Gastroesophageal sphincter (tissue), 4 donors: Measurements from ENCODE around the gene SLC5A9. TPM values are rescaled to one million over a fixed set of nuclear protein-coding genes. Genes with fewer than 3 reads are reported as not detected.

Experiments
- ATAC-seq: fragments of 150-250 bp; one replicate; pipeline ENCODE4 v1.9.1; 2016; ENCODE audit warnings: mild to moderate bottlenecking, moderate library complexity
- H3K27ac ChIP-seq, 4 donors: fragments of 200-600 bp; sonication (generic) in 3 of 4; 1 replicate in 3 of 4; 2 replicates in 1 of 4; pipeline ENCODE4 v1.5.1; 2016 to 2019
- H3K27me3 ChIP-seq: fragments of 200-600 bp; sonication (generic); one replicate; pipeline ENCODE4 v1.5.1; 2019
- H3K36me3 ChIP-seq, 2 donors: fragments of 200-600 bp; sonication (generic); one replicate each; pipeline ENCODE4 v1.5.1; 2019; ENCODE audit warnings: control low read depth in 1 of 2
- H3K4me1 ChIP-seq, 3 donors: fragments of 200-600 bp; sonication (generic); 1 replicate in 2 of 3; 2 replicates in 1 of 3; pipeline ENCODE4 v1.5.1; 2016 to 2019; ENCODE audit warnings: control low read depth in 2 of 3
- H3K4me3 ChIP-seq, 2 donors: fragments of 200-600 bp; sonication (generic); one replicate each; pipeline ENCODE4 v1.5.1; 2019; ENCODE audit warnings: mild to moderate bottlenecking in 1 of 2, moderate library complexity in 1 of 2
- H3K9me3 ChIP-seq, 3 donors: fragments of 200-600 bp; sonication (generic); one replicate each; pipeline ENCODE4 v1.5.1; 2017 to 2019; ENCODE audit warnings: control low read depth in 2 of 3
- CTCF ChIP-seq, 4 experiments: fragments of 200-600 bp in 2 of 4; fragments of 450-650 bp in 2 of 4; sonication (generic) in 1 of 4; IDR thresholded peaks; one replicate each; pipeline ENCODE4 v1.5.1; 2017 to 2019; ENCODE audit warnings: antibody characterized with exemption in 4 of 4, mild to moderate bottlenecking in 2 of 4, moderate library complexity in 2 of 4
- EP300 ChIP-seq: sonication (generic); formaldehyde crosslinking; IDR thresholded peaks from one replicate; pipeline ENCODE4 v1.6.1; 2017; ENCODE audit warnings: antibody characterized with exemption, mild to moderate bottlenecking
- POLR2A ChIP-seq, 2 donors: fragments of 450-650 bp; IDR thresholded peaks; one replicate each; pipeline ENCODE4 v1.6.1; 2017; ENCODE audit warnings: antibody characterized with exemption in 2 of 2, mild to moderate bottlenecking in 2 of 2, moderate library complexity in 1 of 2
- POLR2AphosphoS5 ChIP-seq: sonication (generic); formaldehyde crosslinking; IDR thresholded peaks from one replicate; pipeline ENCODE4 v1.6.1; 2017; ENCODE audit warnings: antibody characterized with exemption
- WGBS, 2 donors: methylation state at CpG; one replicate each; pipeline ENCODE4 v1.1.5; 2018; ENCODE audit warnings: low coverage in 1 of 2; 5-methylcytosine and 5-hydroxymethylcytosine counted together
- total RNA-seq, 4 donors: library from RNA; depleted of rRNA; stranded (reverse); fragments of >200 nt; gene quantifications; one replicate each; pipeline ENCODE4 v1.1.0, GENCODE V29; 2016

SLC5A9 gene
- total RNA-seq, 4 donors from 2014 or later: 0.13 to 0.35 TPM; not detected in 2

GRCh38 chr1:48227165-48228013 is 4.9 kb downstream of the SLC5A9 start:
- TF ChIP-seq EP300: no peak
- TF ChIP-seq POLR2A (IDR thresholded peaks at IDR 0.05): no peak
- no peak for TF ChIP-seq POLR2AphosphoS5
- no peak for TF ChIP-seq CTCF (IDR thresholded peaks at IDR 0.05)
- Histone ChIP-seq H3K9me3 (no peaks in the 10 kb centered on the region), H3K36me3 (no peaks in the 10 kb centered on the region), H3K4me3 (no peak overlapping the region), H3K27me3 (peaks cover 15% of the 10 kb centered on the region), H3K27ac (no peak overlapping the region), H3K4me1 (no peaks in the 10 kb centered on the region)
- no peak for ATAC-seq
- WGBS, 2 donors: 73 to 81% methylated on average over 4 to 8 of the region's 10 CpGs

GRCh38 chr1:48228156-48228555 is 5.6 kb downstream of the SLC5A9 start:
- Histone ChIP-seq H3K27ac (no peak overlapping the region), H3K36me3 (no peaks in the 10 kb centered on the region), H3K9me3 (no peaks in the 10 kb centered on the region), H3K4me1 (no peaks in the 10 kb centered on the region), H3K27me3 (peaks cover 15% of the 10 kb centered on the region), H3K4me3 (no peak overlapping the region)
- TF ChIP-seq CTCF (IDR thresholded peaks at IDR 0.05) (no peak), EP300 (no peak), POLR2A (IDR thresholded peaks at IDR 0.05) (no peak), POLR2AphosphoS5 (no peak)
- ATAC-seq: no peak
- 55% methylated on average over 4 of the region's 5 CpGs; no CpG with 5 or more reads in 1 of the 2 donors for WGBS, 2 donors

GRCh38 chr1:48229317-48229716 is 6.8 kb downstream of the SLC5A9 start:
- 38 to 84% methylated on average over 1 to 2 of the region's 6 CpGs for WGBS, 2 donors
- Histone ChIP-seq H3K36me3 (no peaks in the 10 kb centered on the region), H3K9me3 (no peaks in the 10 kb centered on the region), H3K27ac (no peak overlapping the region), H3K4me1 (no peaks in the 10 kb centered on the region), H3K4me3 (no peak overlapping the region), H3K27me3 (peaks cover 4% of the 10 kb centered on the region)
- TF ChIP-seq POLR2AphosphoS5 (no peak), POLR2A (IDR thresholded peaks at IDR 0.05) (no peak), CTCF (IDR thresholded peaks at IDR 0.05) (no peak), EP300 (no peak)
- no peak for ATAC-seq

GRCh38 chr1:48230236-48230635 is 7.7 kb downstream of the SLC5A9 start:
- no peak for ATAC-seq
- Histone ChIP-seq H3K27ac (no peak overlapping the region), H3K4me3 (no peak overlapping the region), H3K27me3 (no peaks in the 10 kb centered on the region), H3K9me3 (no peaks in the 10 kb centered on the region), H3K36me3 (no peaks in the 10 kb centered on the region), H3K4me1 (no peaks in the 10 kb centered on the region)
- TF ChIP-seq EP300 (no peak), POLR2A (IDR thresholded peaks at IDR 0.05) (no peak), POLR2AphosphoS5 (no peak), CTCF (IDR thresholded peaks at IDR 0.05) (no peak)
- 90% methylated on average over 3 of the region's 4 CpGs; no CpG with 5 or more reads in 1 of the 2 donors for WGBS, 2 donors

- no peak for ATAC-seq
- no peaks in the 10 kb centered on the region for H3K27me3 ChIP-seq
- H3K36me3 ChIP-seq: no peaks in the 10 kb centered on the region
- WGBS, 2 donors: 100% methylated on average over 1 of the region's 1 CpG; no CpG with 5 or more reads in 1 of the 2 donors
- no peaks in the 10 kb centered on the region for H3K4me1 ChIP-seq
- H3K4me3 ChIP-seq: no peak overlapping the region
- TF ChIP-seq EP300 (no peak), POLR2A (IDR thresholded peaks at IDR 0.05) (no peak), POLR2AphosphoS5 (no peak), CTCF (IDR thresholded peaks at IDR 0.05) (no peak)
- no peaks in the 10 kb centered on the region for H3K9me3 ChIP-seq
- H3K27ac ChIP-seq: no peak overlapping the region
These were observed 10.2 kb downstream of the SLC5A9 start for GRCh38 chr1:48232722-48233121.
